Measurements from ENCODE around the gene DSG4. TPM values are rescaled to one million over a fixed set of nuclear protein-coding genes. Genes with fewer than 3 reads are reported as not detected.

The DSG4 gene
- total RNA-seq, 1 experiment from 2014 or later: 0.07 TPM

- ChIA-PET POLR2A (no interaction called here), RAD21 (ENCODE audit: low non-redundant PET in 1 of 2, low total read pairs in 2 of 2, uncharacterized antibody in 2 of 2, unreplicated experiment in 2 of 2) (no interaction called here), CTCF (no interaction called here)
- intact Hi-C loops (cut with micrococcal nuclease): no loop called here
- Histone ChIP-seq H3K9me3 (ENCODE audit: control insufficient read depth in 1 of 2, insufficient read depth in 1 of 2, low read depth in 1 of 2, low read length in 2 of 2) (no peaks in the 10 kb centered on the region), H3K27me3 (ENCODE audit: insufficient read depth, low read length) (no peaks in the 10 kb centered on the region), H3K9me2 (ENCODE audit: insufficient read depth) (no peaks in the 10 kb centered on the region), H3K27ac (ENCODE audit: low read depth, low read length) (no peak overlapping the region), H3K9ac (ENCODE audit: low read length) (no peak overlapping the region), H4K20me1 (ENCODE audit: insufficient read depth) (no peaks in the 10 kb centered on the region), H3K4me3 (replicated peaks in 1 of 2; ENCODE audit: low read depth in 1 of 2, low read length in 2 of 2) (no peak overlapping the region), H3K4me2 (ENCODE audit: low read length) (no peak overlapping the region), H3K36me3 (ENCODE audit: control insufficient read depth in 1 of 2, insufficient read depth in 2 of 2, low read length in 2 of 2) (no peaks in the 10 kb centered on the region), H2AFZ (ENCODE audit: low read depth, low read length, poor library complexity, severe bottlenecking) (no peak overlapping the region), H3K4me1 (ENCODE audit: control insufficient read depth in 1 of 2, insufficient read depth in 2 of 2, low read length in 2 of 2) (no peaks in the 10 kb centered on the region), H3K79me2 (ENCODE audit: insufficient read depth, low read length) (no peaks in the 10 kb centered on the region)
- no peak for TF ChIP-seq ZNF274 (IDR thresholded peaks at IDR 0.05; ENCODE audit: low read depth, low read length)
- no peak for DNase-seq (ENCODE audit: low read depth, low spot score)
- ATAC-seq: no peak
- BruUV-seq (replicated peaks): no TSS peak
Observed at GRCh38 chr18:31356025-31356424, 20.6 kb upstream of the DSG4 start.

DNA sequence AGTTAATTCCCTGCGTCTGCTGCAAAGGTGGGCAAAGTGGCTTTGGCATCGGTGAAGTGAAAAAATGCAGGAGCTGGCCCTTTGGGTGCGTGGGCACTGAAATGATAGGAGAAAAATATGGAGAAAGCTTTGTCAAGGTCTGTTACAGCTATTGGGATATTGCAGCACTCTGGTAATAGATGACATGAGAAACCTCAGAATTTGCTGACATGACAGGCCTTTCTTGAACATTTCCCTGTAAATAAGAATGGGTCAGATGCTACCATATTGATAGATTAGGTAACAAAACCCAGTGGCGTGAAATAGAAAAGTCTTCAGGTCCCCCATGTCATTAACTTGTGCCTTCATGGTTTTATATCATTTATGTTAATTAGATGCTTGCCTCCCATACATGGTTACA lies 12.4 kb upstream of the DSG4 start:
- RAD21 ChIA-PET (ENCODE audit: low non-redundant PET in 1 of 2, low total read pairs in 2 of 2, uncharacterized antibody in 2 of 2, unreplicated experiment in 2 of 2): no interaction called here
- no peak overlapping the region for H3K4me3 ChIP-seq (replicated peaks in 1 of 2; ENCODE audit: low read depth in 1 of 2, low read length in 2 of 2)
- no peaks in the 10 kb centered on the region for H3K36me3 ChIP-seq (ENCODE audit: control insufficient read depth in 1 of 2, insufficient read depth in 2 of 2, low read length in 2 of 2)
- no peak overlapping the region for H3K4me2 ChIP-seq (ENCODE audit: low read length)
- H3K4me1 ChIP-seq (ENCODE audit: control insufficient read depth in 1 of 2, insufficient read depth in 2 of 2, low read length in 2 of 2): no peaks in the 10 kb centered on the region
- H3K79me2 ChIP-seq (ENCODE audit: insufficient read depth, low read length): no peaks in the 10 kb centered on the region
- H3K27ac ChIP-seq (ENCODE audit: low read depth, low read length): no peak overlapping the region
- CTCF ChIA-PET: interaction anchor here (0.7 kb wide), 1 partner anchor 56 kb away, joined by 3 read pairs; no protein-coding TSS in a partner anchor
- no peak overlapping the region for H3K9ac ChIP-seq (ENCODE audit: low read length)
- no peaks in the 10 kb centered on the region for H3K9me2 ChIP-seq (ENCODE audit: insufficient read depth)
- BruUV-seq (replicated peaks): no TSS peak
- no peak for TF ChIP-seq YY1 (IDR thresholded peaks at IDR 0.05; ENCODE audit: extremely low read depth, insufficient replicate concordance, low read depth, low read length)
- TF ChIP-seq CTCF (IDR thresholded peaks at IDR 0.05 in 2 of 3, conservative IDR thresholded peaks at IDR 0.05 in 1 of 3; ENCODE audit: borderline replicate concordance in 1 of 3, insufficient read depth in 1 of 3, low read depth in 2 of 3, low read length in 2 of 3): no peak
- TF ChIP-seq EZH2 (IDR thresholded peaks at IDR 0.05): no peak
- no peak for TF ChIP-seq ZNF274 (IDR thresholded peaks at IDR 0.05; ENCODE audit: low read depth, low read length)
- TF ChIP-seq ELF1 (IDR thresholded peaks at IDR 0.05; ENCODE audit: borderline replicate concordance, low read depth): no peak
- no peak for TF ChIP-seq TCF7L2 (IDR thresholded peaks at IDR 0.05; ENCODE audit: borderline replicate concordance, extremely low read depth, insufficient read depth, insufficient read length)
- TF ChIP-seq SP1 (IDR thresholded peaks at IDR 0.05; ENCODE audit: low read depth): no peak
- no peak for TF ChIP-seq EGR1 (IDR thresholded peaks at IDR 0.05; ENCODE audit: low read depth)
- no peak for TF ChIP-seq POLR2A (IDR thresholded peaks at IDR 0.05; ENCODE audit: borderline replicate concordance, extremely low read depth, insufficient read depth, insufficient read length)
- no peak for TF ChIP-seq CEBPB (IDR thresholded peaks at IDR 0.05; ENCODE audit: low read depth)
- TF ChIP-seq SRF (IDR thresholded peaks at IDR 0.05; ENCODE audit: low read depth): no peak
- no peak for TF ChIP-seq JUND (IDR thresholded peaks at IDR 0.05)
- TF ChIP-seq ATF3 (IDR thresholded peaks at IDR 0.05): no peak
- TF ChIP-seq POLR2AphosphoS5 (IDR thresholded peaks at IDR 0.05; ENCODE audit: low read depth, low read length): no peak
- H3K9me3 ChIP-seq (ENCODE audit: control insufficient read depth in 1 of 2, insufficient read depth in 1 of 2, low read depth in 1 of 2, low read length in 2 of 2): peaks cover 0 to 7% of the 10 kb centered on the region in 2 experiments; a peak in 1 of 4 replicates
- intact Hi-C loops (cut with micrococcal nuclease): no loop called here
- POLR2A ChIA-PET: no interaction called here
- H2AFZ ChIP-seq (ENCODE audit: low read depth, low read length, poor library complexity, severe bottlenecking): no peak overlapping the region
- no peaks in the 10 kb centered on the region for H3K27me3 ChIP-seq (ENCODE audit: insufficient read depth, low read length)
- DNase-seq (ENCODE audit: low read depth, low spot score) (no peak), ATAC-seq (no peak)
- H4K20me1 ChIP-seq (ENCODE audit: insufficient read depth): no peaks in the 10 kb centered on the region
